Keratinocyte (primary cell): ENCODE results near the gene SNPH. TPM values are rescaled to one million over a fixed set of nuclear protein-coding genes. Genes with fewer than 3 reads are reported as not detected.
A peak's percentile ranks its signal among the peaks of the same experiment; 100 is the strongest.
"Not testable (repeated sequence)": the region's sequence is repeated elsewhere in the genome, so short reads cannot be mapped to it uniquely, and the experiment has no call there.

Source experiments
- DNase-seq: peaks from one replicate; pipeline ENCODE4 v3.0.0-alpha.2; 2011; ENCODE audit warnings: low read depth, missing footprints, low spot score
- FAIRE-seq: peaks from 2 replicates; lab custom pipeline; 2011; peaks lifted over from hg19 to GRCh38; lab: Jason Lieb, UNC
- H2AFZ ChIP-seq: 2 replicates; pipeline ENCODE4 v1.6.0; 2012; ENCODE audit warnings: low read length, control low read depth, inconsistent platforms; ENCODE audit not compliant: control insufficient read depth
- H3K27ac ChIP-seq: 2 replicates; pipeline ENCODE4 v1.5.1; 2011; ENCODE audit warnings: low read length; ENCODE audit not compliant: control insufficient read depth, insufficient read depth
- H3K27me3 ChIP-seq: 3 replicates; pipeline ENCODE4 v1.6.0; 2011; ENCODE audit warnings: low read length; ENCODE audit not compliant: control insufficient read depth, insufficient read depth; ENCODE audit errors: extremely low read depth
- H3K36me3 ChIP-seq, 2 experiments: 2 replicates in 1 of 2; 3 replicates in 1 of 2; pipeline ENCODE4 v1.5.1; 2011; ENCODE audit warnings: low read length in 2 of 2, mild to moderate bottlenecking in 1 of 2; ENCODE audit not compliant: control insufficient read depth in 2 of 2, insufficient read depth in 2 of 2; ENCODE audit errors: extremely low read depth in 1 of 2
- H3K4me1 ChIP-seq: 3 replicates; pipeline ENCODE4 v1.5.1; 2011; ENCODE audit warnings: low read length; ENCODE audit not compliant: control insufficient read depth, insufficient read depth; ENCODE audit errors: extremely low read depth
- H3K4me2 ChIP-seq: 3 replicates; pipeline ENCODE4 v1.6.0; 2011; ENCODE audit warnings: low read depth, low read length; ENCODE audit not compliant: control insufficient read depth, insufficient read depth; ENCODE audit errors: extremely low read depth
- H3K4me3 ChIP-seq, 3 experiments: fragments of 200-600 bp in 1 of 3; sonication (generic) in 1 of 3; 2 replicates in 2 of 3; 3 replicates in 1 of 3; pipeline ENCODE4 v1.5.1; 2011 to 2016; ENCODE audit warnings: low read length in 3 of 3, mild to moderate bottlenecking in 3 of 3, control low read depth in 2 of 3, inconsistent platforms in 1 of 3, low read depth in 1 of 3, mixed read lengths in 1 of 3, mixed run types in 1 of 3, moderate library complexity in 1 of 3; ENCODE audit not compliant: control insufficient read depth in 2 of 3, insufficient read depth in 2 of 3; ENCODE audit errors: extremely low read depth in 1 of 3
- H3K79me2 ChIP-seq: 2 replicates; pipeline ENCODE4 v1.6.0; 2012; ENCODE audit warnings: low read length; ENCODE audit not compliant: control insufficient read depth, insufficient read depth
- H3K9ac ChIP-seq: 3 replicates; pipeline ENCODE4 v1.6.0; 2011; ENCODE audit warnings: low read length; ENCODE audit not compliant: control insufficient read depth, insufficient read depth; ENCODE audit errors: extremely low read depth
- H3K9me1 ChIP-seq: 3 replicates; pipeline ENCODE4 v1.6.0; 2011; ENCODE audit warnings: low read length; ENCODE audit not compliant: control insufficient read depth, insufficient read depth; ENCODE audit errors: extremely low read depth
- H3K9me3 ChIP-seq: 2 replicates; pipeline ENCODE4 v1.5.1; 2012; ENCODE audit warnings: low read depth, low read length; ENCODE audit not compliant: control insufficient read depth
- H4K20me1 ChIP-seq: 3 replicates; pipeline ENCODE4 v1.6.0; 2011; ENCODE audit warnings: low read length; ENCODE audit not compliant: control insufficient read depth, insufficient read depth; ENCODE audit errors: extremely low read depth
- CTCF ChIP-seq, 3 experiments: IDR thresholded peaks in 1 of 3; conservative IDR thresholded peaks in 1 of 3; optimal IDR thresholded peaks in 1 of 3; 2 replicates in 2 of 3; 3 replicates in 1 of 3; pipeline versions ENCODE3 to v1.5.1; 2011; ENCODE audit warnings: low read length in 3 of 3, mild to moderate bottlenecking in 3 of 3, moderate library complexity in 2 of 3, control low read depth in 1 of 3, inconsistent platforms in 1 of 3; ENCODE audit not compliant: insufficient read depth in 2 of 3; ENCODE audit errors: extremely low read depth in 1 of 3
- EZH2 ChIP-seq: IDR thresholded peaks from one replicate; pipeline ENCODE4 v1.6.1; 2012; ENCODE audit warnings: inconsistent platforms, mild to moderate bottlenecking, low read length, moderate library complexity
- dilution Hi-C: fragments of 300-500 bp; cut with MboI; formaldehyde crosslinking; loops from one replicate; pipeline ENCODE4 v1.7.0; 2020; ENCODE audit warnings: low sequenced_read_pairs; ENCODE audit not compliant: extremely low pct_ligation_motif_present
- polyA minus RNA-seq, 3 experiments: library from RNA; depleted of rRNA, polyadenylated mRNA; stranded (reverse); fragments of >200 nt; gene quantifications; 1 replicate in 1 of 3; 2 replicates in 1 of 3; 3 replicates in 1 of 3; pipeline ENCODE4 v1.2.3, GENCODE V29; 2011
- polyA plus RNA-seq, 5 experiments: library from polyadenylated mRNA; depleted of rRNA in 3 of 5; stranded (reverse) in 3 of 5; stranded (forward) in 1 of 5; unstranded in 1 of 5; fragments of >200 nt; gene quantifications; 1 replicate in 1 of 5; 2 replicates in 3 of 5; 3 replicates in 1 of 5; pipeline versions ENCODE4 v1.2.1 to v1.2.3, GENCODE V29; 2011 to 2012; ENCODE audit warnings: missing spikeins in 2 of 5, low read depth in 1 of 5, low replicate concordance in 1 of 5

The SNPH gene
- polyA plus RNA-seq: 1.3 to 2.4 TPM (median 1.4 TPM) in 3 replicates
- polyA plus RNA-seq (2011; ENCODE audit: low read depth): 1.7 TPM
- 1.0 and 2.7 TPM in 2 replicates for polyA plus RNA-seq (2011; cell fraction: cytosol; rRNA removed)
- polyA plus RNA-seq (2011; cell fraction: nucleus; rRNA removed): 3.7 and 5.6 TPM in 2 replicates
- polyA plus RNA-seq (2012; ENCODE audit: low replicate concordance): 2.7 and 5.2 TPM in 2 replicates
- polyA minus RNA-seq: 2.4 to 5.5 TPM (median 3.2 TPM) in 3 replicates
- polyA minus RNA-seq (2011; cell fraction: cytosol; rRNA and poly(A)+ RNA removed): 3.3 TPM
- 4.0 and 4.9 TPM in 2 replicates for polyA minus RNA-seq (2011; cell fraction: nucleus; rRNA and poly(A)+ RNA removed)

- Histone ChIP-seq H3K4me1 (peaks cover 13% of the 10 kb centered on the region), H3K4me3 (peak within 1 kb of the TSS; percentile 68 to 88 (median 73)), H4K20me1 (no peaks in the 10 kb centered on the region), H3K4me2 (peak within 1 kb of the TSS; percentile 83), H3K27me3 (no peaks in the 10 kb centered on the region), H3K36me3 (no peaks in the 10 kb centered on the region), H3K9me1 (no peaks in the 10 kb centered on the region), H2AFZ (peak within 1 kb of the TSS; percentile 99), H3K9ac (peak within 1 kb of the TSS; percentile 73), H3K27ac (peak within 1 kb of the TSS; percentile 43), H3K9me3 (no peaks in the 10 kb centered on the region), H3K79me2 (no peaks in the 10 kb centered on the region)
- TF ChIP-seq EZH2: no peak
- no peak for TF ChIP-seq CTCF (optimal IDR thresholded peaks at IDR 0.05 in 1 of 3, IDR thresholded peaks at IDR 0.05 in 1 of 3, conservative IDR thresholded peaks at IDR 0.05 in 1 of 3; ENCODE audit: extremely low read depth in 1 of 3, insufficient read depth in 2 of 3, low read length in 3 of 3)
- DNase-seq (peak; percentile 28), FAIRE-seq (peak; percentile 41)
- dilution Hi-C loops: no loop called here
Observed at GRCh38 chr20:1266167-1266973, at the start of gene SNPH. Gene SNPH (plus strand): TSS chr20:1266294. CDS start chr20:1296240, 29,946 bp downstream.

- H3K27me3 ChIP-seq, H2AFZ ChIP-seq, FAIRE-seq: not testable (repeated sequence)
Observed at GRCh38 chr20:1216527-1217427, 49.3 kb upstream of the SNPH start.

GRCh38 chr20:1222750-1223149 lies 43.3 kb upstream of the SNPH start:
- DNase-seq, H3K4me1 ChIP-seq, dilution Hi-C loops, H3K4me3 ChIP-seq, H3K79me2 ChIP-seq, H3K4me2 ChIP-seq, H4K20me1 ChIP-seq, H3K9me3 ChIP-seq, H3K9ac ChIP-seq, H2AFZ ChIP-seq, FAIRE-seq, H3K27ac ChIP-seq, H3K9me1 ChIP-seq, H3K36me3 ChIP-seq: not testable (repeated sequence)
- H3K27me3 ChIP-seq: peaks cover 17% of the 10 kb centered on the region

More at GRCh38 chr20:1216527-1217427, 49.3 kb upstream of the SNPH start:
- H3K4me1 ChIP-seq, H4K20me1 ChIP-seq, H3K36me3 ChIP-seq, H3K4me3 ChIP-seq, H3K9ac ChIP-seq, H3K79me2 ChIP-seq, H3K9me1 ChIP-seq, H3K9me3 ChIP-seq, DNase-seq, H3K27ac ChIP-seq, H3K4me2 ChIP-seq, dilution Hi-C loops: not testable (repeated sequence)
